ENCODE results near the gene DYNC2H1.

- TF ChIP-seq CTCF (IDR thresholded peaks at IDR 0.05; ENCODE audit: borderline replicate concordance, extremely low read depth, low read length, poor library complexity, severe bottlenecking) (no peak), EZH2 (IDR thresholded peaks at IDR 0.05; ENCODE audit: borderline replicate concordance, low read depth, low read length, severe bottlenecking) (no peak)
These were observed 385.3 kb downstream of the DYNC2H1 start for GRCh38 chr11:103494491-103494890.
